HepG2 (cell line): ENCODE results near the gene NUDT6. TPM values are rescaled to one million over a fixed set of nuclear protein-coding genes. Genes with fewer than 3 reads are reported as not detected.

Source experiments
- ATAC-seq: fragments of 200-7000 bp; cut with Tn5 transposase; 3 replicates; pipeline ENCODE4 v1.9.1; 2020; ENCODE audit warnings: mild to moderate bottlenecking, moderate library complexity
- BruUV-seq: library from RNA; stranded (reverse); fragments of 400-500 nt; replicated peaks from 2 replicates; lab custom pipeline; 2021; lab: Mats Ljungman, UMichigan
- CTCF ChIA-PET: fragments of 300-600 bp; formaldehyde crosslinking; extraction: SDS; loops from one replicate; lab custom pipeline; 2021; ENCODE audit warnings: low total read pairs, inconsistent platforms, low intra/inter-chr PET ratio; lab: Yijun Ruan, JAX
- POLR2A ChIA-PET: fragments of 350-600 bp; sonication (Branson Sonifier 250); formaldehyde crosslinking; loops from one replicate; lab custom pipeline; 2020; ENCODE audit warnings: antibody characterized with exemption, inconsistent platforms; lab: Yijun Ruan, JAX
- DNase-seq: peaks from one replicate; pipeline ENCODE4 v3.0.0-alpha.2; 2015; ENCODE audit warnings: low spot score
- FAIRE-seq: peaks from 3 replicates; lab custom pipeline; 2011; peaks lifted over from hg19 to GRCh38; lab: Jason Lieb, UNC
- H2AFZ ChIP-seq: one replicate; pipeline ENCODE4 v1.6.1; 2011; ENCODE audit warnings: low read length, inconsistent platforms
- H3K27ac ChIP-seq: fragments of 300-600 bp; 3 replicates; pipeline ENCODE4 v1.8.0; 2011; ENCODE audit warnings: mixed run types, mild to moderate bottlenecking, mixed read lengths, low read length, inconsistent platforms; ENCODE audit not compliant: insufficient read depth; ENCODE audit errors: extremely low read length
- H3K27me3 ChIP-seq, 2 experiments: fragments of 200-600 bp in 1 of 2; 2 replicates in 1 of 2; 3 replicates in 1 of 2; pipeline versions ENCODE4 v1.6.0 to v1.8.0; 2011; ENCODE audit warnings: low read length in 2 of 2, mild to moderate bottlenecking in 2 of 2, moderate library complexity in 2 of 2, inconsistent platforms in 1 of 2; ENCODE audit not compliant: insufficient read depth in 2 of 2, control insufficient read depth in 1 of 2
- H3K36me3 ChIP-seq, 2 experiments: fragments of 200-600 bp in 1 of 2; replicated peaks in 1 of 2; 2 replicates in 1 of 2; 3 replicates in 1 of 2; pipeline versions ENCODE4 v1.5.1 to v1.8.0; 2011; ENCODE audit warnings: low read length in 2 of 2, inconsistent platforms in 1 of 2; ENCODE audit not compliant: insufficient read depth in 2 of 2, control insufficient read depth in 1 of 2
- H3K4me1 ChIP-seq: 2 replicates; pipeline ENCODE4 v1.5.1; 2012; ENCODE audit warnings: low read length, inconsistent platforms; ENCODE audit not compliant: insufficient read depth
- H3K4me2 ChIP-seq: 2 replicates; pipeline ENCODE4 v1.6.0; 2011; ENCODE audit warnings: low read depth, low read length, inconsistent platforms
- H3K4me3 ChIP-seq, 3 experiments: fragments of 200-600 bp in 1 of 3; sonication (generic), shearing (Covaris generic) in 1 of 3; replicated peaks in 1 of 3; 2 replicates each; pipeline ENCODE4 v1.5.1; 2011 to 2016; ENCODE audit warnings: low read length in 3 of 3, inconsistent platforms in 2 of 3, low read depth in 2 of 3, mild to moderate bottlenecking in 2 of 3, control low read depth in 1 of 3, mixed read lengths in 1 of 3; ENCODE audit not compliant: insufficient read depth in 1 of 3
- H3K79me2 ChIP-seq: one replicate; pipeline ENCODE4 v1.6.1; 2011; ENCODE audit warnings: low read length, inconsistent platforms; ENCODE audit not compliant: insufficient read depth
- H3K9ac ChIP-seq: 2 replicates; pipeline ENCODE4 v1.6.0; 2011; ENCODE audit warnings: mild to moderate bottlenecking, low read depth, low read length, inconsistent platforms; ENCODE audit not compliant: insufficient read depth
- H3K9me3 ChIP-seq: 2 replicates; pipeline ENCODE4 v1.5.1; 2012; ENCODE audit warnings: mild to moderate bottlenecking, low read length
- H4K20me1 ChIP-seq: 2 replicates; pipeline ENCODE4 v1.6.0; 2011; ENCODE audit warnings: inconsistent platforms, mild to moderate bottlenecking, low read length, moderate library complexity; ENCODE audit not compliant: insufficient read depth
- ATM ChIP-seq: fragments of 450-650 bp; IDR thresholded peaks from 2 replicates; pipeline ENCODE4 v1.7.1; 2017; ENCODE audit warnings: mild to moderate bottlenecking, borderline replicate concordance
- DMTF1 ChIP-seq: sonication (generic); formaldehyde crosslinking; IDR thresholded peaks from 2 replicates; pipeline ENCODE4 v1.4.0; 2020; ENCODE audit warnings: mild to moderate bottlenecking, missing genetic modification reagents
- FOSL1 ChIP-seq: sonication (generic); formaldehyde crosslinking; IDR thresholded peaks from 2 replicates; pipeline ENCODE4 v1.9.0; 2021; ENCODE audit warnings: missing genetic modification reagents, borderline replicate concordance
- HOXA9 ChIP-seq: sonication (generic); formaldehyde crosslinking; IDR thresholded peaks from 2 replicates; pipeline ENCODE4 v1.8.1; 2022; ENCODE audit warnings: missing genetic modification reagents, mild to moderate bottlenecking, moderate library complexity, borderline replicate concordance
- KLF16 ChIP-seq, 2 experiments: sonication (generic) in 1 of 2; formaldehyde crosslinking in 1 of 2; IDR thresholded peaks; 2 replicates each; pipeline versions ENCODE4 v1.6.1 to v1.8.0; 2016 to 2023; ENCODE audit warnings: missing genetic modification reagents in 2 of 2, missing compliant biosample characterization in 1 of 2
- KLF9 ChIP-seq: IDR thresholded peaks from 2 replicates; pipeline ENCODE4 v1.6.1; 2016; ENCODE audit warnings: low read depth
- NFKBIZ ChIP-seq: IDR thresholded peaks from 2 replicates; pipeline ENCODE4 v1.6.1; 2018; ENCODE audit warnings: missing genetic modification reagents, missing compliant biosample characterization
- PRPF4 ChIP-seq: fragments of 200-400 bp; formaldehyde crosslinking; IDR thresholded peaks from 2 replicates; pipeline ENCODE4 v1.6.1; 2016; ENCODE audit warnings: low read length, low read depth; ENCODE audit not compliant: poor library complexity, severe bottlenecking
- SMAD9 ChIP-seq: sonication (generic); formaldehyde crosslinking; IDR thresholded peaks from 2 replicates; pipeline ENCODE4 v1.5.1; 2020; ENCODE audit warnings: mild to moderate bottlenecking, missing genetic modification reagents
- SRY ChIP-seq: sonication (generic); formaldehyde crosslinking; IDR thresholded peaks from 2 replicates; pipeline ENCODE4 v1.8.0; 2022; ENCODE audit warnings: mild to moderate bottlenecking, missing genetic modification reagents
- ZNF720 ChIP-seq: sonication (generic); formaldehyde crosslinking; IDR thresholded peaks from 2 replicates; pipeline ENCODE4 v1.4.0; 2020; ENCODE audit warnings: missing genetic modification reagents
- WGBS: methylation state at CpG from one replicate; pipeline ENCODE4 v1.1.6; 2017; ENCODE audit warnings: low lambda C conversion rate; 5-methylcytosine and 5-hydroxymethylcytosine counted together
- in situ Hi-C: cut with HindIII; loops from 2 replicates; pipeline ENCODE4 v1.10.0; 2017; ENCODE audit warnings: low pct_unique_long_range_greater_than_20kb; ENCODE audit not compliant: extremely low pct_ligation_motif_present
- intact Hi-C: fragments of 100-400 bp; cut with micrococcal nuclease; formaldehyde crosslinking; loops from one replicate; pipeline ENCODE4 v1.10.0; 2022; ENCODE audit not compliant: unreplicated experiment
- polyA plus RNA-seq, 8 experiments: library from polyadenylated mRNA; depleted of rRNA in 3 of 8; stranded (reverse) in 7 of 8; unstranded in 1 of 8; fragments of >200 nt; fragmentation: Illumina TruSeq in 4 of 8; extraction: Trizol in 4 of 8; gene quantifications; 2 replicates each; pipeline versions ENCODE4 v1.2.1 to v1.2.3, GENCODE V29; 2011 to 2016; ENCODE audit warnings: low read depth in 4 of 8, missing spikeins in 1 of 8, mixed read lengths in 1 of 8; ENCODE audit not compliant: insufficient read depth in 1 of 8
- total RNA-seq, 5 experiments: library from RNA; depleted of rRNA; stranded (reverse); fragments of >200 nt; fragmentation: Illumina TruSeq; extraction: Trizol; gene quantifications; 2 replicates each; pipeline ENCODE4 v1.2.3, GENCODE V29; 2016; ENCODE audit warnings: low read depth in 1 of 5
- TF ChIP-seq, protein P1 (sequence below): sonication (generic); formaldehyde crosslinking; IDR thresholded peaks from 2 replicates; pipeline ENCODE4 v1.4.0; 2020; ENCODE audit warnings: mild to moderate bottlenecking, missing genetic modification reagents
- TF ChIP-seq, protein P2 (sequence below): sonication (generic); formaldehyde crosslinking; IDR thresholded peaks from 2 replicates; pipeline ENCODE4 v1.5.1; 2020; ENCODE audit warnings: mild to moderate bottlenecking, missing genetic modification reagents

The NUDT6 gene
- total and polyA plus RNA-seq, 2 of the 13 experiments (the other 11 are each of a cell fraction or from before 2014, with no cell fraction given): 4.8 to 8.3 TPM

DNA sequence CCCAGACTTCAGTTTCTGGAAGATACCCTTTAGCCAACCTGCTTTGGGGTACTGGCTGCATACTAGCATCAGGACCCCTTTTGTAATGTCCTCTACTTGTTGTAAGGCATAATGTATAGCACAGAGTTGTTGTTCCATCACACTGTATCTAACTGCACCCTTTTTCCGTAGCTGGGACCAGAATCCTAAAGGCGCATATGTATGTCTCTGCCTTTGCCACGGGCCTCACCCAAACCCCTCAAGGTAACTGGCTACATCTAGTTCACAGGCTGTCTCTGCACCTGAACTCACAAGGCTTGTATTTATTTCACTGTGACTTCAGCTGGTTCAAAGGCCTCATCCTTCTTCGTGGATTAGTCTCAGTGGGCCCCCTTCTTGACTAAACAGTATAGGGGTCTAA, 29.6 kb upstream of the NUDT6 start (continued):
- TF ChIP-seq DMTF1 (no peak), PRPF4 (no peak), SMAD9 (no peak), SRY (CRISPR knock-in tag) (no peak), ATM (no peak)

DNA sequence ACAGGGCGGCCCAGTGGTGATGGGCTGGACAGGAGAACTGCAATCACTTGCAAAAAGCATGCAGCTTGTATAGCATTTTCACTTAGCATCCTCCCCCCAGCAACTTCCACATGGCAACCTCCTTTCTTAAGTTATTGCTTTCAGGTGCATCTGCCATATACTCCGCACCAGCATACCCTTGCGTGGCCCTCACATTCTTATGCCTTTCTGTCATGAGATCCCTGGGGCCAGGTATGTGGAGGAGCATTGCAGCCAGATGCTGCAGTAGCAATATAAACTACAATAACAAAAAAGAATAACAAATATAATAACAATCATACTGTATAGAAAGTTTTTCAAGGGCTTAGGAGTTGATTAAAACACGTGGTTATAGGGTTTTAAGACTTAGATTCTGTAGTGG, 26.3 kb upstream of the NUDT6 start:
- Histone ChIP-seq H3K9me3 (no peaks in the 10 kb centered on the region), H4K20me1 (no peaks in the 10 kb centered on the region), H3K4me2 (no peak overlapping the region), H2AFZ (no peak overlapping the region), H3K4me3 (no peak overlapping the region), H3K4me1 (no peaks in the 10 kb centered on the region), H3K27ac (no peak overlapping the region), H3K27me3 (no peaks in the 10 kb centered on the region), H3K9ac (no peak overlapping the region), H3K79me2 (no peaks in the 10 kb centered on the region), H3K36me3 (peaks cover 16 to 60% of the 10 kb centered on the region in 2 experiments)
- ChIA-PET CTCF (no interaction called here), POLR2A (no interaction called here)
- DNase-seq (no peak), FAIRE-seq (no peak), ATAC-seq (no peak)
- no TSS peak for BruUV-seq
- intact Hi-C loops: no loop called here
- 100% methylated on average over 4 of the region's 4 CpGs for WGBS
- in situ Hi-C loops: no loop called here
- no peak for TF ChIP-seq KLF9 (CRISPR knock-in tag)
- TF ChIP-seq KLF16 (CRISPR knock-in tag; IDR thresholded peaks at IDR 0.05): no peak
- TF ChIP-seq, protein P1, sequence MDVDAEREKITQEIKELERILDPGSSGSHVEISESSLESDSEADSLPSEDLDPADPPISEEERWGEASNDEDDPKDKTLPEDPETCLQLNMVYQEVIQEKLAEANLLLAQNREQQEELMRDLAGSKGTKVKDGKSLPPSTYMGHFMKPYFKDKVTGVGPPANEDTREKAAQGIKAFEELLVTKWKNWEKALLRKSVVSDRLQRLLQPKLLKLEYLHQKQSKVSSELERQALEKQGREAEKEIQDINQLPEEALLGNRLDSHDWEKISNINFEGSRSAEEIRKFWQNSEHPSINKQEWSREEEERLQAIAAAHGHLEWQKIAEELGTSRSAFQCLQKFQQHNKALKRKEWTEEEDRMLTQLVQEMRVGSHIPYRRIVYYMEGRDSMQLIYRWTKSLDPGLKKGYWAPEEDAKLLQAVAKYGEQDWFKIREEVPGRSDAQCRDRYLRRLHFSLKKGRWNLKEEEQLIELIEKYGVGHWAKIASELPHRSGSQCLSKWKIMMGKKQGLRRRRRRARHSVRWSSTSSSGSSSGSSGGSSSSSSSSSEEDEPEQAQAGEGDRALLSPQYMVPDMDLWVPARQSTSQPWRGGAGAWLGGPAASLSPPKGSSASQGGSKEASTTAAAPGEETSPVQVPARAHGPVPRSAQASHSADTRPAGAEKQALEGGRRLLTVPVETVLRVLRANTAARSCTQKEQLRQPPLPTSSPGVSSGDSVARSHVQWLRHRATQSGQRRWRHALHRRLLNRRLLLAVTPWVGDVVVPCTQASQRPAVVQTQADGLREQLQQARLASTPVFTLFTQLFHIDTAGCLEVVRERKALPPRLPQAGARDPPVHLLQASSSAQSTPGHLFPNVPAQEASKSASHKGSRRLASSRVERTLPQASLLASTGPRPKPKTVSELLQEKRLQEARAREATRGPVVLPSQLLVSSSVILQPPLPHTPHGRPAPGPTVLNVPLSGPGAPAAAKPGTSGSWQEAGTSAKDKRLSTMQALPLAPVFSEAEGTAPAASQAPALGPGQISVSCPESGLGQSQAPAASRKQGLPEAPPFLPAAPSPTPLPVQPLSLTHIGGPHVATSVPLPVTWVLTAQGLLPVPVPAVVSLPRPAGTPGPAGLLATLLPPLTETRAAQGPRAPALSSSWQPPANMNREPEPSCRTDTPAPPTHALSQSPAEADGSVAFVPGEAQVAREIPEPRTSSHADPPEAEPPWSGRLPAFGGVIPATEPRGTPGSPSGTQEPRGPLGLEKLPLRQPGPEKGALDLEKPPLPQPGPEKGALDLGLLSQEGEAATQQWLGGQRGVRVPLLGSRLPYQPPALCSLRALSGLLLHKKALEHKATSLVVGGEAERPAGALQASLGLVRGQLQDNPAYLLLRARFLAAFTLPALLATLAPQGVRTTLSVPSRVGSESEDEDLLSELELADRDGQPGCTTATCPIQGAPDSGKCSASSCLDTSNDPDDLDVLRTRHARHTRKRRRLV (CRISPR knock-in tag): no peak
- TF ChIP-seq ZNF720 (CRISPR knock-in tag): no peak
- no peak for TF ChIP-seq HOXA9 (CRISPR knock-in tag)
- no peak for TF ChIP-seq FOSL1
- TF ChIP-seq, protein P2, sequence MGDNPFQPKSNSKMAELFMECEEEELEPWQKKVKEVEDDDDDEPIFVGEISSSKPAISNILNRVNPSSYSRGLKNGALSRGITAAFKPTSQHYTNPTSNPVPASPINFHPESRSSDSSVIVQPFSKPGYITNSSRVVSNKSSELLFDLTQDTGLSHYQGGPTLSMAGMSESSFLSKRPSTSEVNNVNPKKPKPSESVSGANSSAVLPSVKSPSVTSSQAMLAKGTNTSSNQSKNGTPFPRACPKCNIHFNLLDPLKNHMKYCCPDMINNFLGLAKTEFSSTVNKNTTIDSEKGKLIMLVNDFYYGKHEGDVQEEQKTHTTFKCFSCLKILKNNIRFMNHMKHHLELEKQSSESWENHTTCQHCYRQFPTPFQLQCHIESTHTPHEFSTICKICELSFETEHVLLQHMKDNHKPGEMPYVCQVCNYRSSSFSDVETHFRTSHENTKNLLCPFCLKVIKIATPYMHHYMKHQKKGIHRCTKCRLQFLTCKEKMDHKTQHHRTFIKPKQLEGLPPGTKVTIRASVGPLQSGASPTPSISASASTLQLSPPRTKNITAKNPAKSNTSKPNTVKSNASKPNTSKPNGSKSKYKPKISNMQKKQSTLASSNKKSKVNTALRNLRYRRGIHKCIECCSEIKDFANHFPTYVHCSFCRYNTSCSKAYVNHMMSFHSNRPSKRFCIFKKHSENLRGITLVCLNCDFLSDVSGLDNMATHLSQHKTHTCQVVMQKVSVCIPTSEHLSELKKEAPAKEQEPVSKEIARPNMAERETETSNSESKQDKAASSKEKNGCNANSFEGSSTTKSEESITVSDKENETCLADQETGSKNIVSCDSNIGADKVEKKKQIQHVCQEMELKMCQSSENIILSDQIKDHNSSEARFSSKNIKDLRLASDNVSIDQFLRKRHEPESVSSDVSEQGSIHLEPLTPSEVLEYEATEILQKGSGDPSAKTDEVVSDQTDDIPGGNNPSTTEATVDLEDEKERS (CRISPR knock-in tag): no peak
- no peak for TF ChIP-seq NFKBIZ (CRISPR knock-in tag)
